Activated gamma-delta T cell treated with Interleukin-2 at 50 U/mL for 16 hours (primary cell): ENCODE measurements around the gene WWOX.
"Not testable (repeated sequence)": the region's sequence is repeated elsewhere in the genome, so short reads cannot be mapped to it uniquely, and the experiment has no call there.

ENCODE experiments used
- DNase-seq: peaks from one replicate; pipeline ENCODE4 v3.0.0-alpha.2; 2020

The WWOX gene

DNA sequence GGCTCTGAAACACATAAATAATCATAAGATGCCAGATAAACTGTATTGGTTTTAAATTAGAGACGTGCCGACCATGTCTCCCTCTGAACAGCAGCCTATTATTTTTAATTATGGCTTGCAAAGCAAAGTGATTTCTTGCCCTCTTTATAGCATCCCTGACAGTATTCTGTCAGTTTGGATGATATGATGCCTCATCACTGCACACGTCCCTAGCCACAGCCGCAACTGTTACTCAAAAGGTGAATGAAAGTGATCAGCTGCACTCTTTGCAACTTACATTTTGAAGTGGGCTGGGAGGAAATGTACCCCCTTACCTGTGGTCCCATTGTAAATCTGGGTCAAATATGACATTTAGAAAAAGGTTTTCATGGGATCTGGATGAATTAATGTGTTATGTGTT lies 1111.2 kb downstream of the WWOX start:
- no peak for DNase-seq

DNA sequence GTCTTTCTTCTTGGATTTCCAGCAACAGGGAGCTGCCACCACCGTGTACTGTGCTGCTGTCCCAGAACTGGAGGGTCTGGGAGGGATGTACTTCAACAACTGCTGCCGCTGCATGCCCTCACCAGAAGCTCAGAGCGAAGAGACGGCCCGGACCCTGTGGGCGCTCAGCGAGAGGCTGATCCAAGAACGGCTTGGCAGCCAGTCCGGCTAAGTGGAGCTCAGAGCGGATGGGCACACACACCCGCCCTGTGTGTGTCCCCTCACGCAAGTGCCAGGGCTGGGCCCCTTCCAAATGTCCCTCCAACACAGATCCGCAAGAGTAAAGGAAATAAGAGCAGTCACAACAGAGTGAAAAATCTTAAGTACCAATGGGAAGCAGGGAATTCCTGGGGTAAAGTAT lies 1112.1 kb downstream of the WWOX start:
- no peak for DNase-seq

DNA sequence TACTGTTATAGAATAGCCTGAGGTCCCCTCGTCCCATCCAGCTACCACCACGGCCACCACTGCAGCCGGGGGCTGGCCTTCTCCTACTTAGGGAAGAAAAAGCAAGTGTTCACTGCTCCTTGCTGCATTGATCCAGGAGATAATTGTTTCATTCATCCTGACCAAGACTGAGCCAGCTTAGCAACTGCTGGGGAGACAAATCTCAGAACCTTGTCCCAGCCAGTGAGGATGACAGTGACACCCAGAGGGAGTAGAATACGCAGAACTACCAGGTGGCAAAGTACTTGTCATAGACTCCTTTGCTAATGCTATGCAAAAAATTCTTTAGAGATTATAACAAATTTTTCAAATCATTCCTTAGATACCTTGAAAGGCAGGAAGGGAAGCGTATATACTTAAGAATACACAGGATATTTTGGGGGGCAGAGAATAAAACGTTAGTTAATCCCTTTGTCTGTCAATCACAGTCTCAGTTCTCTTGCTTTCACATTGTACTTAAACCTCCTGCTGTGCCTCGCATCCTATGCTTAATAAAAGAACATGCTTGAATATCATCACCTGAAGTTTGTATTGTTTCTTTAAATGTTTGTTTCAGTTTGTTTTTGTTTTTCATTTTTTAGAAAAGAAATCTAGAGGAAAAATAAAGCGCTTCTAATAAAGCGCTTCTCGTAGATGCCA lies 1112.8 kb downstream of the WWOX start:
- no peak for DNase-seq

- no peak for DNase-seq
Observed at GRCh38 chr16:79213214-79213613, 1113.8 kb downstream of the WWOX start.

GRCh38 chr16:79215289-79215688 lies 1115.8 kb downstream of the WWOX start:
- no peak for DNase-seq

DNA sequence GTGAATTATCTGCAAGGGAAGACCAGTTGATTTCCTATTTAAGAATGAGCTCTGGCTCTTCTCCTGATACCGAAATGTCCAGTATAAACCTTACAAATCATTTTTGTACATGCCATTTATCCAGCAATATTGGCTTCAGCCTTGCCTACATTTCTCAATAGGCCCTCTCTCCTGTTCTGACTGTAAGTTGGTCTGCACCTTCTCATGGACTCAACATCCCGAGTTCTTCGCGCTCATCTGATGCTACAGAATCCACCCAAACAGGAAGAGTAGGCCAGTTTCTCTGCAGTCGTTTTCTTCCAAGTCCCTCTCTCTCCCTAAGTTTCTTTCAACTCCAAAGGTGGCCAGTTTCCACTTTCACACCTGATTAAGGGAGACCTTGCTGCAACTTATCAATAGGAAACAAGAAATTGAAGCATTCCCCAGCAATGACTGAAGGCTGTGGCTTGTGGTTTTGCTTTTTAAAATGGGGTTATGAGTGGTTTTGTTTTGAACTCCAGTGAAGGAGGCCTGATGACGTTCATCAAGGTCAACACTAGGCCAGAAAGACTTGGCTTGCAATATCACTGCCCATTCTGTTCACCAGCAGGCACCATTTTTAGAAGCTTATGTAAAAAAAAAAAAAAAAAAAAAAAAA lies 1118.0 kb downstream of the WWOX start:
- no peak for DNase-seq

DNA sequence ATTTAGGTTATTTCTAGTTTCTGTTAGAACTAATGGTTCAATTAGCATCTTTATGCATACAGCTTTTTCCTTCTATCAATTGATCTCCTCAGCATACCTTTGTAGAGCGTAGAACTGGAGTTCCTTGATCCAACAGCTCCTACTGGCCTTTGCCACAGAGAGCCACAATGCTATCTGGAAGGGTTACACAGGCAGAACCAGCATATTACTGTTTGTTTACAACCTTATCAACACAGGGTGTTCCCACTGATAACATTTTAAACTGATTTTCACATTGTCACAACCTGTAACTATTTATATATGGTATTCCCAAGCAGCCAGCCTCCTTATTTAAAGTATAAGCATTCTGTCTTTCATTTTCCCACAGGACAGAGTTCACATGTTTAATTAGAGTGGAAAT lies 1118.9 kb downstream of the WWOX start:
- DNase-seq: no peak

GRCh38 chr16:79225994-79226393 lies 1126.5 kb downstream of the WWOX start:
- DNase-seq: not testable (repeated sequence)

DNA sequence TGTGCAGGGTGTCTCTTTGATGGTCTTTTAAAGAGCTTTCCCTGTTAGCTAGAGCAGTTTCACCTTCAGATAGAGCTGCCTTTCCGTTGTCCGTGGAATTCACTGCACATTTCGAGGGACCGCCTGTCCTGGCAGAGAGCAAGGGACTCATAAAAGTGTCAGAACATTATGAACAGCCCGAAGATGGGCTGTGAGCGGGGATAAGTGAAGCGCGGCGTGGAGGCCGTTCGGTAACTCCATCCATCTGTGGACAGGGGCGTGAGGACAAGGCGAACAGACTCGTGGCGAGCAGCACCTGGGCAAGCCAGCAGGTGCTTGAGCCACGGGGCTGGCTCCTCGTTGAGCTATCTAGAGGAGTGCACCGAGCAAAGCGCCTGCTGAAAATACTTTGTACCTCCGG lies 1129.9 kb downstream of the WWOX start:
- no peak for DNase-seq

- not testable (repeated sequence) for DNase-seq
Observed at GRCh38 chr16:79245700-79246099, 1146.2 kb downstream of the WWOX start.

GRCh38 chr16:79247386-79247785 lies 1147.9 kb downstream of the WWOX start:
- no peak for DNase-seq

DNA sequence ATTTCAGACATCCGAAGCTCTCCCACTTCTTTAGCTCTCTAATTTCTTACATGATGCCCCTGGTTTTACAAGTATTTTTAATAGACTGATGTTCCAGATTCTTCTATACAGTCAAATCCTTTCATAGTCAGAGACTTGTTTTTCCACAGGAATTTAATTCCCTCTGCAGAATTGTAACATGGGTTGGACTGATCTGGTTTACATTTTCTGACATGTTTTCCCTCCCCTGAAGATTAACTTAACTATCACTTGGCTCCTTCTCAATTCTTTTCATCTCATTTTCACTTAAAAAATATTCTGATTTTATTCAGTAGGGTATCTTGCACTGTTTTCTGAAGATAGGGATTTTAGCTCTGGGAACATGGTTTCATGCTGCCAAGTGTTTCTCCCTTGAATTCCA lies 1148.9 kb downstream of the WWOX start:
- DNase-seq: no peak

GRCh38 chr16:79250502-79251098 lies 1151.1 kb downstream of the WWOX start:
- no peak for DNase-seq

DNA sequence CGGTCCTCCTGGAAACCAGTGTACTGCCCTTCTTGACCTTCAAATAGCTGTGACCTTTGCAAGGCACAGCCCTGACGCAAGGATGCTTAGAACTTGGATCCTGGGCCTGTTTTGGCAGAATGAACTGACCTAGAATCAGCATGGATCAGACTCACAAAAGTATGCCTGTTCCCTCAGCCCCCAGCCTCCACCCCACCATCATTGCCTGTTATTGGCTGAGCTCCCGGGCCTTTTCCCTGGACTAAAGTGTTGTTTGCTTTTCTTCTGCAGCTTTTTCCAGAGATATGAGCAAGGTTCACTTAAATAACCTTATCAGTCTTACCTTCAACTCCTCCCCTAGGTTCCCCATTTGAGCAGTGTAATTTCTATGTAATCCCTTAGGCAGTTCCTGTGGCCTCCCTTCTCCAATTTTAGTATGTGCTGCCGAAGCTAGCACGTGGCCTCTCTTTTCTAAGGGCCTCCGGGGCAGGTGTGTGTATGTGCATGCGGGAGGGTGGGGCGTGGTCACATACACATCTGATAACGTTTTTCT lies 1153.7 kb downstream of the WWOX start:
- no peak for DNase-seq

DNA sequence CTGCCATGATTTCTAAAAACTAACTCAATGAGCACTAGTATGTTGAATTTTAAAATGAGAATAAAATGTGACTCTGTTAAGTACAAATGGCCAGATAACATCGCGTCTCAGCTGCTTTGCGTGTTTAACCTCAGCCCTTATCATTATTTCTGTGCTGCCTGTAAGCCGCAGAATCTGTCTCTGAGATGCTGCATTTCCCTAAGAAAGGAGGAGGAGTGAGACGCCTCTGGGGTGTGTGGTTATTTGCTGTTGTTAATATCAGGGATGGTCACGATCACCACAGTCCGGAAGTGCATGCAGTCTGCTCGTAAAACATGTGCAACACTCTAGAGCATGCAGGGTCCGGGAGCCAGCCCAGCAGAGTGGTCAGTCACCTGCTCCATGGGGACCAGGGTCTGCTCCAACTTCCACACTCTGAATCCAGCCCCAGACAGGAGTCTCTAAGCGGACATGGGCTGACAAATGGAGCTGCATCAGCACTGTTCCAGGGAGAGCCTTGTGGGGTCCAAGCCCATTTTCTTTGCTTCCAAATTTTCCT lies 1158.6 kb downstream of the WWOX start:
- DNase-seq: no peak

DNA sequence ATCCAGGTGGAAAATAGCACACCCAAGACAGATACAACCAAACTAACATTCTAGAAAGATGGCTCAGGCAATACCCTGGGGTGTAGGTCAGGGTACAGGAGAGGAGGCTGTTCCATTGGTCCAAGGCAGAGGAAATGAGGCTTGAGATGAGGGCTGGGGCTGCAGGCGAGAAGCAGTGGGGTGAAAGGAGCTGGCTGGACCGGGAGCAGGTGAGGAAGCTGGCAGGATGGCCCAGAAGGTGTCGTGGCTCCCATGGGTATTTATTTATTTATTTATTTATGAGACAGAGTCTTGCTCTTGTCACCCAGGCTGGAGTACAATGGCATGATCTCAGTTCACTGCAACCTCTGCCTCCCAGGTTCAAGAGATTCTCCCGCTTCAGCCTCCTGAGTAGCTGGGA lies 1161.4 kb downstream of the WWOX start:
- DNase-seq: not testable (repeated sequence)

- DNase-seq: no peak
Observed at GRCh38 chr16:79261481-79261940, 1162.1 kb downstream of the WWOX start.

GRCh38 chr16:79261944-79262552 lies 1162.6 kb downstream of the WWOX start:
- DNase-seq: no peak
